Measurements from ENCODE around the gene CBFA2T2. TPM values are rescaled to one million over a fixed set of nuclear protein-coding genes. Genes with fewer than 3 reads are reported as not detected.

CBFA2T2 gene
- total RNA-seq, 4 donors from 2014 or later = 31.2 to 51.3 (median 37.8) TPM

- peaks cover 0 to 32% (median 0%) of the 10 kb centered on the region in 3 donors for H3K36me3 ChIP-seq
- H3K4me3 ChIP-seq = no peak overlapping the region
- H3K9me3 ChIP-seq = no peaks in the 10 kb centered on the region
- peaks cover 0 to 45% (median 2%) of the 10 kb centered on the region in 4 donors for H3K4me1 ChIP-seq
- peak overlapping the region in 3 of 4 donors; percentile 13 to 71 (median 57) for H3K27ac ChIP-seq
- DNase-seq = no peak
- TF ChIP-seq, protein P1, sequence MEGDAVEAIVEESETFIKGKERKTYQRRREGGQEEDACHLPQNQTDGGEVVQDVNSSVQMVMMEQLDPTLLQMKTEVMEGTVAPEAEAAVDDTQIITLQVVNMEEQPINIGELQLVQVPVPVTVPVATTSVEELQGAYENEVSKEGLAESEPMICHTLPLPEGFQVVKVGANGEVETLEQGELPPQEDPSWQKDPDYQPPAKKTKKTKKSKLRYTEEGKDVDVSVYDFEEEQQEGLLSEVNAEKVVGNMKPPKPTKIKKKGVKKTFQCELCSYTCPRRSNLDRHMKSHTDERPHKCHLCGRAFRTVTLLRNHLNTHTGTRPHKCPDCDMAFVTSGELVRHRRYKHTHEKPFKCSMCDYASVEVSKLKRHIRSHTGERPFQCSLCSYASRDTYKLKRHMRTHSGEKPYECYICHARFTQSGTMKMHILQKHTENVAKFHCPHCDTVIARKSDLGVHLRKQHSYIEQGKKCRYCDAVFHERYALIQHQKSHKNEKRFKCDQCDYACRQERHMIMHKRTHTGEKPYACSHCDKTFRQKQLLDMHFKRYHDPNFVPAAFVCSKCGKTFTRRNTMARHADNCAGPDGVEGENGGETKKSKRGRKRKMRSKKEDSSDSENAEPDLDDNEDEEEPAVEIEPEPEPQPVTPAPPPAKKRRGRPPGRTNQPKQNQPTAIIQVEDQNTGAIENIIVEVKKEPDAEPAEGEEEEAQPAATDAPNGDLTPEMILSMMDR (IDR thresholded peaks at IDR 0.05) = no peak
- TF ChIP-seq POLR2A (IDR thresholded peaks at IDR 0.05) = no peak
- no peaks in the 10 kb centered on the region for H3K27me3 ChIP-seq
Measured at GRCh38 chr20:33654680-33655161, 164.8 kb downstream of the CBFA2T2 start.

- peaks cover 0 to 43% (median 2%) of the 10 kb centered on the region in 4 donors for H3K4me1 ChIP-seq
- no peak for TF ChIP-seq POLR2A (IDR thresholded peaks at IDR 0.05)
- TF ChIP-seq, protein P1 (IDR thresholded peaks at IDR 0.05) = no peak
- peak overlapping the region in 3 of 4 donors; percentile 13 to 71 (median 57) for H3K27ac ChIP-seq
- H3K36me3 ChIP-seq = peaks cover 0 to 36% (median 0%) of the 10 kb centered on the region in 3 donors
- no peaks in the 10 kb centered on the region for H3K27me3 ChIP-seq
- H3K9me3 ChIP-seq = no peaks in the 10 kb centered on the region
- DNase-seq = no peak
- no peak overlapping the region for H3K4me3 ChIP-seq
Measured at GRCh38 chr20:33655164-33655563, 165.3 kb downstream of the CBFA2T2 start.

GRCh38 chr20:33656010-33656782 is 166.3 kb downstream of the CBFA2T2 start:
- DNase-seq = peak in 1 of 3 donors; percentile 34
- no peaks in the 10 kb centered on the region for H3K9me3 ChIP-seq
- peaks cover 0 to 35% (median 2%) of the 10 kb centered on the region in 4 donors for H3K4me1 ChIP-seq
- H3K4me3 ChIP-seq = no peak overlapping the region
- TF ChIP-seq POLR2A (IDR thresholded peaks at IDR 0.05) = no peak
- TF ChIP-seq, protein P1 (IDR thresholded peaks at IDR 0.05) = no peak
- H3K27me3 ChIP-seq = no peaks in the 10 kb centered on the region
- H3K36me3 ChIP-seq = peaks cover 0 to 42% (median 0%) of the 10 kb centered on the region in 3 donors
- H3K27ac ChIP-seq = no peak overlapping the region

DNA sequence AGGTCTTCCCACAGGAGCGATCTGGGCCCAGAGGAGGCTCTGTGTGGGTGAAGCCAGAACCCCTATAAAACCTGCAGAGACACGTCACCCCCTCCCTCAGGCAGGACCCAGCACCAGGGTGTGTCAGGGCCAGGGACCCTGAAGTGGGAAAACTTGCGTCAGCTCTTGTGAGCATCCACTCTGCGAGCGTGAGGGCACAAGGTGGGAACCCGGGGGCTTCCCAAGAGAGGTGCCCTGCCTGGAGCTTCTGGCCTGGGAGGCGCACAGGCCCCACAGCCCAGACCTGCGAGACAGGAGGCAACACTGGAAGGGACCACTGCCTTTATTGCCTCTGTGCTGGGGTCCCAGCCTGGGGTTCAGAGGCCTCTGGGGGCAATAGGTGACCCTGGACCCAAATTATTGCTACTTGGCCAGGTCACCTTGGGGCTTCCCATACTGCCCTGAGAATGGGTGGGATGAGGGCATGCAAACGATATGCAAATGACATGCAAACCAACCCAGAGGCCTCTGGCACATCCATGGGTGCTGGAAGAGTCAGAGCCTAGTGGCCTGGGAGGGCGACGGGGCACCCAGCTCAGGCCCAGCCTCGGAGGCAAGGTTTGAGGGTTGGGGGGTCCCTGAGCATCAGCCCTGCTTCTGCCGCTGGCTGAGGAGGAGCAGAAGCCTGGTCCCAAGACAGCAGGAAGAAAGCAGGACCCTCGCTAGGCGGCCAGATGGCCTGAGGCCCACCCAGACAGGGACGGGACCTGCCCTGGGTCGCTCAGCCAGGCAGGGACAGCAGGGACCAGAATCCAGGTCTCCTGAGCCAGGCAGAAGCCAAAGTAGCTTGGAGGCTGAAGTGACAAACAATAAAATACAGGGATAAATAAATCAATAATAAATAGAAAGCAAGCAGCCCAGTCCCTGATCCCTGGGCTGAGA is 167.1 kb downstream of the CBFA2T2 start:
- H3K9me3 ChIP-seq = no peaks in the 10 kb centered on the region
- DNase-seq = peak in 1 of 3 donors; percentile 38
- no peak for TF ChIP-seq POLR2A (IDR thresholded peaks at IDR 0.05)
- TF ChIP-seq, protein P1 (IDR thresholded peaks at IDR 0.05) = no peak
- H3K27ac ChIP-seq = no peak overlapping the region
- peaks cover 0 to 28% (median 2%) of the 10 kb centered on the region in 4 donors for H3K4me1 ChIP-seq
- peaks cover 0 to 43% (median 0%) of the 10 kb centered on the region in 3 donors for H3K36me3 ChIP-seq
- no peak overlapping the region for H3K4me3 ChIP-seq
- no peaks in the 10 kb centered on the region for H3K27me3 ChIP-seq

- no peak for TF ChIP-seq POLR2A (IDR thresholded peaks at IDR 0.05)
- TF ChIP-seq, protein P1 (IDR thresholded peaks at IDR 0.05) = no peak
- Histone ChIP-seq H3K27me3 (no peaks in the 10 kb centered on the region), H3K4me1 (peaks cover 0 to 30% (median 2%) of the 10 kb centered on the region in 4 donors), H3K9me3 (no peaks in the 10 kb centered on the region), H3K27ac (no peak overlapping the region), H3K36me3 (peaks cover 0 to 43% (median 0%) of the 10 kb centered on the region in 3 donors), H3K4me3 (no peak overlapping the region)
- peak in 1 of 3 donors; percentile 39 for DNase-seq
Measured at GRCh38 chr20:33657704-33658095, 167.8 kb downstream of the CBFA2T2 start.
